Fibroblast of lung (primary cell): ENCODE data around the gene ZNF70. TPM values are rescaled to one million over a fixed set of nuclear protein-coding genes. Genes with fewer than 3 reads are reported as not detected.

Experiments
- DNase-seq, 2 donors: peaks; one replicate each; pipeline versions ENCODE4 v3.0.0 to v3.0.0-alpha.2; 2010; ENCODE audit warnings: low read depth in 2 of 2
- H2AFZ ChIP-seq: 2 replicates; pipeline ENCODE4 v1.5.1; 2012; ENCODE audit warnings: low read length, control low read depth, inconsistent platforms
- H3K27ac ChIP-seq: 2 replicates; pipeline ENCODE4 v1.5.1; 2011; ENCODE audit warnings: low read length, control low read depth; ENCODE audit not compliant: insufficient read depth
- H3K27me3 ChIP-seq: 2 replicates; pipeline ENCODE4 v1.5.1; 2011; ENCODE audit warnings: mild to moderate bottlenecking, low read length; ENCODE audit not compliant: control insufficient read depth, insufficient read depth
- H3K36me3 ChIP-seq: 2 replicates; pipeline ENCODE4 v1.5.1; 2011; ENCODE audit warnings: low read length; ENCODE audit not compliant: control insufficient read depth, insufficient read depth
- H3K4me1 ChIP-seq: 2 replicates; pipeline ENCODE4 v1.5.1; 2011; ENCODE audit warnings: low read length; ENCODE audit not compliant: control insufficient read depth, insufficient read depth; ENCODE audit errors: extremely low read depth
- H3K4me2 ChIP-seq: 2 replicates; pipeline ENCODE4 v1.5.1; 2011; ENCODE audit warnings: low read length, control low read depth; ENCODE audit not compliant: insufficient read depth; ENCODE audit errors: extremely low read depth
- H3K4me3 ChIP-seq, 4 experiments: fragments of 200-600 bp in 1 of 4; sonication (generic) in 1 of 4; replicated peaks in 1 of 4; 2 replicates each; pipeline ENCODE4 v1.5.1; 2011 to 2016; ENCODE audit warnings: low read length in 4 of 4, low read depth in 3 of 4, mild to moderate bottlenecking in 3 of 4, control low read depth in 2 of 4, inconsistent platforms in 1 of 4, mixed read lengths in 1 of 4; ENCODE audit not compliant: insufficient read depth in 1 of 4; ENCODE audit errors: control extremely low read depth in 1 of 4
- H3K79me2 ChIP-seq: 2 replicates; pipeline ENCODE4 v1.5.1; 2012; ENCODE audit warnings: mild to moderate bottlenecking, low read length, inconsistent platforms; ENCODE audit not compliant: control insufficient read depth, insufficient read depth
- H3K9ac ChIP-seq: 2 replicates; pipeline ENCODE4 v1.5.1; 2011; ENCODE audit warnings: mild to moderate bottlenecking, low read length, control low read depth; ENCODE audit not compliant: insufficient read depth
- H3K9me3 ChIP-seq: 2 replicates; pipeline ENCODE4 v1.5.1; 2012; ENCODE audit warnings: low read depth, low read length; ENCODE audit not compliant: control insufficient read depth, insufficient read depth
- H4K20me1 ChIP-seq: 2 replicates; pipeline ENCODE4 v1.5.1; 2011; ENCODE audit warnings: low read length; ENCODE audit not compliant: control insufficient read depth, insufficient read depth; ENCODE audit errors: extremely low read depth
- EZH2 ChIP-seq: IDR thresholded peaks from 2 replicates; pipeline ENCODE4 v1.5.1; 2012; ENCODE audit warnings: low read length, control low read depth, mild to moderate bottlenecking; ENCODE audit errors: missing control alignments
- polyA plus RNA-seq, 2 donors: library from polyadenylated mRNA; depleted of rRNA in 1 of 2; stranded (reverse) in 1 of 2; unstranded in 1 of 2; fragments of >200 nt; gene quantifications; 2 replicates each; pipeline ENCODE4 v1.2.1, GENCODE V29; 2011 to 2012; ENCODE audit warnings: missing spikeins in 1 of 2
- total RNA-seq: library from RNA; depleted of rRNA; stranded (reverse); fragments of >200 nt; gene quantifications from 2 replicates; pipeline ENCODE4 v1.2.1, GENCODE V29; 2014
- TF ChIP-seq, protein P1 (sequence below), 2 donors: IDR thresholded peaks in 1 of 2; conservative IDR thresholded peaks in 1 of 2; 1 replicate in 1 of 2; 2 replicates in 1 of 2; pipeline ENCODE4 v1.5.1; 2011 to 2012; ENCODE audit warnings: low read length in 2 of 2, control low read depth in 1 of 2, inconsistent platforms in 1 of 2, low read depth in 1 of 2, mild to moderate bottlenecking in 1 of 2

ZNF70 gene
- total and polyA plus RNA-seq, 2 donors (not counting 1 experiment from before 2014, with no cell fraction given), result 1.2 to 3.1 TPM

DNA sequence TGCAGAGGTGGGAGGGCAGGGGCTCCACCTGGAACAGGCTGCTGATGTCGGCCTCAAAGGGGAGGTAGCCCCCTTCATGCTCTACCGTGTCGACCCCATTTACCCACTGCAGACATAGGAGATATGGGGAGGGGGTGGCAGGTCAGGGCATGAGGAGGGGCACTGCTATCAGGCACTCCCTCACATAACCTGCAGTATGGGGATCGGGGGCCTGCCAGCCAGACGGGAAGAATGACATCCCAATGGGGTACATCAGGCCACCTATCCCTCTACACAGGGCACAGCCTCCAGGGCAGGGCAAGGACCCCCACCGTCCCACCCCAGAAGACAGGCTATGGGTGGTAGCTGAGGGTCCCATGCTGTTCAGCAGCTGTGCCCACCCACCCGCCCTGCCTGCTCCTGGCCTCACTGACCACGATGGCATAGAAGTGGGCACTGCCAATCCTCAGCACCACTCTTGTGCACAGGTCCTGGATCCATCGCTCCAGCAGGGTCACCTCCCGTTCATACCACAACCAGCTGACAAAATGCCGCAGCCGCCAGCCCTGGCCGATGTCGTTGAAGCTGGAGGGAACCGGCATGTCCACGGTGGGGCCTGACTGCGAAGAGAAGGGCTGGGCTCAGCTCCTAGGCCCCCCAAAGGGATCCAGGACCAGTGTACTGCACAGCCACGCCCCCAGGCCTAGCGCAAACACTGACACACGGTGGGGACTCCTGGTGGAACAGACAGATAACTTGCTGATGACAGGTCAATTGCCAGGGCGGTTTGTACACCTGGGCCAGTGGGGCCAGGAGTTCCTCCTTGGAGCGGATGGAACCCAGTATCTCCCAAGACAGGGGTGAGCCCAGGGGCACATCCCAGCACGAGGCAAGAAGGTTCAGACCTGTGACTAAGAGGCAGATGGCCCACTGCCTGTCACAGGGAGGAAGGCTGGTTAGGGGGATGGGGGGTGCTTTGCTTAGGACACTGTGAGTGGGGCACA is 36.0 kb downstream of the ZNF70 start:
- DNase-seq, result no peak
- Histone ChIP-seq H3K9ac (no peak overlapping the region), H3K79me2 (peaks cover 4% of the 10 kb centered on the region), H3K4me3 (no peak overlapping the region), H3K36me3 (no peaks in the 10 kb centered on the region), H3K9me3 (no peaks in the 10 kb centered on the region), H3K27ac (no peak overlapping the region), H4K20me1 (no peaks in the 10 kb centered on the region), H3K4me2 (no peak overlapping the region), H3K4me1 (no peaks in the 10 kb centered on the region), H3K27me3 (no peaks in the 10 kb centered on the region), H2AFZ (no peak overlapping the region)
- TF ChIP-seq, protein P1, sequence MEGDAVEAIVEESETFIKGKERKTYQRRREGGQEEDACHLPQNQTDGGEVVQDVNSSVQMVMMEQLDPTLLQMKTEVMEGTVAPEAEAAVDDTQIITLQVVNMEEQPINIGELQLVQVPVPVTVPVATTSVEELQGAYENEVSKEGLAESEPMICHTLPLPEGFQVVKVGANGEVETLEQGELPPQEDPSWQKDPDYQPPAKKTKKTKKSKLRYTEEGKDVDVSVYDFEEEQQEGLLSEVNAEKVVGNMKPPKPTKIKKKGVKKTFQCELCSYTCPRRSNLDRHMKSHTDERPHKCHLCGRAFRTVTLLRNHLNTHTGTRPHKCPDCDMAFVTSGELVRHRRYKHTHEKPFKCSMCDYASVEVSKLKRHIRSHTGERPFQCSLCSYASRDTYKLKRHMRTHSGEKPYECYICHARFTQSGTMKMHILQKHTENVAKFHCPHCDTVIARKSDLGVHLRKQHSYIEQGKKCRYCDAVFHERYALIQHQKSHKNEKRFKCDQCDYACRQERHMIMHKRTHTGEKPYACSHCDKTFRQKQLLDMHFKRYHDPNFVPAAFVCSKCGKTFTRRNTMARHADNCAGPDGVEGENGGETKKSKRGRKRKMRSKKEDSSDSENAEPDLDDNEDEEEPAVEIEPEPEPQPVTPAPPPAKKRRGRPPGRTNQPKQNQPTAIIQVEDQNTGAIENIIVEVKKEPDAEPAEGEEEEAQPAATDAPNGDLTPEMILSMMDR (conservative IDR thresholded peaks at IDR 0.05 in 1 of 2, IDR thresholded peaks at IDR 0.05 in 1 of 2; ENCODE audit: low read depth in 1 of 2, low read length in 2 of 2), result no peak
- TF ChIP-seq EZH2, result no peak

DNA sequence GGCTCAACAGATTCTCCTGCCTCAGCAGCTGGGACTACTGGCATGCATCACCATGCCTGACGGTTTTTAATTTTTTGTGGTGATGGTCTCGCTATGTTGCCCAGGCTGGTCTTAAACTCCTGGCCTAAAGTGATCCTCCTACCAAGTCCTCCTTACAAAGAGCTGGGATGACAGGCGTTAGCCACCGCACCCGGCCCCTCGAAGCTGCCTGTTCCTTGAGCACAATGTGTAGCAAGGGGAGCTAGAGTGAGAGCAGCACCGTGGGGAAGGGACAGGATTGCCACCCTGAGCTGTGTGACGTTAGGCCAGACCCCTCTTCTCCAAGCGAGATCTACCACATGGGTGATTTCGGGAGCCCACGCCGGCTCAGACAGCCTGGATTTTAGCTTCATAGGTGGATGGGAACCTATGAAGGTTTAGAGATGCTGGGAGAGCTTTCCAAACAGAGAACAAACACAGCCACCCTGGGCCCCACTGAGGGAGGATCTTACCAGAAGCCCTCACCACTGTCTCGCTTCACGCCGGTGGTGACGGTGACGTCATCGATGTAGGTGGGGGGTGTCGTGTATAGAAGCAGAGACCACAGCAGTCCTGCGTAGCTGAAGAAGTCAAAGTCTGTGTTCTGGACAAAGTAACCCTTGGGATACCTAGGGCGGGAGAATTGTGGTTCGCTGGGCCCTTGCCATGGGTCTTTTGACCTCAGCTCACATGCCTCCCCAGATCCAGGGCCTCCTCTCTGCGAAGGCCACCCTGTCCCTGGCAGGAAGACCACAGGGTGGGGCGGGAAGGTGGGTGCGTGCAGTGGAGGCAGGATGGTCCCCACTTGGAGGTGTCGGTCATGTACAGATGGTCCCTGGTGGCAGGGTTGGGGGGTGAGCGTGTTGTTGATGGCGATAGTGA is 37.0 kb downstream of the ZNF70 start:
- no peaks in the 10 kb centered on the region for H4K20me1 ChIP-seq
- H3K36me3 ChIP-seq, result peaks cover under 1% of the 10 kb centered on the region
- H3K79me2 ChIP-seq, result peaks cover 4% of the 10 kb centered on the region
- no peaks in the 10 kb centered on the region for H3K4me1 ChIP-seq
- H2AFZ ChIP-seq, result no peak overlapping the region
- H3K4me3 ChIP-seq, result no peak overlapping the region
- H3K4me2 ChIP-seq, result no peak overlapping the region
- TF ChIP-seq, protein P1 (conservative IDR thresholded peaks at IDR 0.05 in 1 of 2, IDR thresholded peaks at IDR 0.05 in 1 of 2; ENCODE audit: low read depth in 1 of 2, low read length in 2 of 2), result no peak
- TF ChIP-seq EZH2, result no peak
- H3K9ac ChIP-seq, result no peak overlapping the region
- no peak for DNase-seq
- H3K27ac ChIP-seq, result no peak overlapping the region
- H3K27me3 ChIP-seq, result no peaks in the 10 kb centered on the region
- H3K9me3 ChIP-seq, result no peaks in the 10 kb centered on the region

- Histone ChIP-seq H3K27ac (no peak overlapping the region), H3K36me3 (peaks cover 1% of the 10 kb centered on the region), H3K9ac (no peak overlapping the region), H3K4me2 (no peak overlapping the region), H3K4me1 (no peaks in the 10 kb centered on the region), H4K20me1 (no peaks in the 10 kb centered on the region), H3K9me3 (no peaks in the 10 kb centered on the region), H3K27me3 (no peaks in the 10 kb centered on the region), H3K79me2 (peaks cover 4% of the 10 kb centered on the region), H2AFZ (no peak overlapping the region), H3K4me3 (no peak overlapping the region)
- no peak for DNase-seq
- no peak for TF ChIP-seq EZH2
- TF ChIP-seq, protein P1 (conservative IDR thresholded peaks at IDR 0.05 in 1 of 2, IDR thresholded peaks at IDR 0.05 in 1 of 2; ENCODE audit: low read depth in 1 of 2, low read length in 2 of 2), result no peak
Observed at GRCh38 chr22:23712256-23712655, 38.7 kb downstream of the ZNF70 start.
